ENCODE measurements around the gene PRG2. TPM values are rescaled to one million over a fixed set of nuclear protein-coding genes. Genes with fewer than 3 reads are reported as not detected.

PRG2 gene
- total RNA-seq, 1 donor, result not detected

GRCh38 chr11:57344826-57345225 is 45.6 kb downstream of the PRG2 start:
- no peak overlapping the region for H3K4me2 ChIP-seq (ENCODE audit: insufficient read depth, low read length)
- no peak overlapping the region for H3K27ac ChIP-seq (ENCODE audit: low read depth, low read length)
- no peaks in the 10 kb centered on the region for H3K9me3 ChIP-seq (ENCODE audit: low read depth, low read length)
- H3K27me3 ChIP-seq (ENCODE audit: insufficient read depth, low read length), result peaks cover 4% of the 10 kb centered on the region
- H3K79me2 ChIP-seq (ENCODE audit: insufficient read depth, low read length), result no peaks in the 10 kb centered on the region
- H2AFZ ChIP-seq (ENCODE audit: low read length), result peak overlapping the region; percentile 90
- H3K4me1 ChIP-seq (ENCODE audit: insufficient read depth, low read length), result peaks cover 5% of the 10 kb centered on the region
- no peak for DNase-seq (ENCODE audit: insufficient read length, low spot score, missing footprints)
- no peak for TF ChIP-seq CTCF (IDR thresholded peaks at IDR 0.05; ENCODE audit: extremely low read depth, low read depth, low read length)
- no peaks in the 10 kb centered on the region for H4K20me1 ChIP-seq (ENCODE audit: insufficient read depth, low read length)
- H3K4me3 ChIP-seq (ENCODE audit: insufficient read depth, low read length), result no peak overlapping the region
- H3K36me3 ChIP-seq (ENCODE audit: insufficient read depth, low read length), result no peaks in the 10 kb centered on the region

GRCh38 chr11:57343825-57344224 is 46.6 kb downstream of the PRG2 start:
- H3K4me2 ChIP-seq (ENCODE audit: insufficient read depth, low read length), result no peak overlapping the region
- no peaks in the 10 kb centered on the region for H3K4me1 ChIP-seq (ENCODE audit: insufficient read depth, low read length)
- no peak for TF ChIP-seq CTCF (IDR thresholded peaks at IDR 0.05; ENCODE audit: extremely low read depth, low read depth, low read length)
- no peaks in the 10 kb centered on the region for H4K20me1 ChIP-seq (ENCODE audit: insufficient read depth, low read length)
- no peak overlapping the region for H3K4me3 ChIP-seq (ENCODE audit: insufficient read depth, low read length)
- no peaks in the 10 kb centered on the region for H3K36me3 ChIP-seq (ENCODE audit: insufficient read depth, low read length)
- peak; percentile 25 for DNase-seq (ENCODE audit: insufficient read length, low spot score, missing footprints)
- peaks cover 14% of the 10 kb centered on the region for H3K27me3 ChIP-seq (ENCODE audit: insufficient read depth, low read length)
- no peak overlapping the region for H2AFZ ChIP-seq (ENCODE audit: low read length)
- H3K79me2 ChIP-seq (ENCODE audit: insufficient read depth, low read length), result no peaks in the 10 kb centered on the region
- H3K27ac ChIP-seq (ENCODE audit: low read depth, low read length), result no peak overlapping the region
- H3K9me3 ChIP-seq (ENCODE audit: low read depth, low read length), result no peaks in the 10 kb centered on the region

DNA sequence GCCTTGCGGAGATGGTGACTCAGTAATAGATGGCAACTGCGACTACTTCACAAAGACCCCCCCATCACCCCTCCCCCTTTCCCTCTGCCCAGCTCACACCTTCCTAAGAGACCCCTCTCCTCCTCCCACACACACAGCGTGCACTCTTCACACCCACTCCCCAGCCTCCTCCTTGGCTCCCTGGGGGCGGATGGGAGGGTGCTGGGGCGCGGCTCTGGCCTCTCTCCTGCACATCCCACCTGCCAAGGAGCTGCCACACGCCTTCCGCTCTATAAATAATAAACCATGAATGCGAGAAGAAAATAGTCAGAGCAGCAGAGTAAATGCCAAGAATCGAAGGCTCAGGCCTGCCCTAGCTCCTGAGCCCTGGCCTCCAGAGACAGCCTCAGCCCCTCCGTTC is 47.7 kb downstream of the PRG2 start:
- Histone ChIP-seq H3K27ac (ENCODE audit: low read depth, low read length) (no peak overlapping the region), H3K36me3 (ENCODE audit: insufficient read depth, low read length) (no peaks in the 10 kb centered on the region), H3K4me2 (ENCODE audit: insufficient read depth, low read length) (no peak overlapping the region), H3K79me2 (ENCODE audit: insufficient read depth, low read length) (no peaks in the 10 kb centered on the region), H3K4me1 (ENCODE audit: insufficient read depth, low read length) (no peaks in the 10 kb centered on the region), H4K20me1 (ENCODE audit: insufficient read depth, low read length) (no peaks in the 10 kb centered on the region), H3K9me3 (ENCODE audit: low read depth, low read length) (no peaks in the 10 kb centered on the region), H2AFZ (ENCODE audit: low read length) (no peak overlapping the region), H3K27me3 (ENCODE audit: insufficient read depth, low read length) (peaks cover 18% of the 10 kb centered on the region), H3K4me3 (ENCODE audit: insufficient read depth, low read length) (no peak overlapping the region)
- DNase-seq (ENCODE audit: insufficient read length, low spot score, missing footprints), result no peak
- no peak for TF ChIP-seq CTCF (IDR thresholded peaks at IDR 0.05; ENCODE audit: extremely low read depth, low read depth, low read length)

- TF ChIP-seq CTCF (IDR thresholded peaks at IDR 0.05; ENCODE audit: extremely low read depth, low read depth, low read length), result no peak
- no peaks in the 10 kb centered on the region for H3K36me3 ChIP-seq (ENCODE audit: insufficient read depth, low read length)
- H3K4me2 ChIP-seq (ENCODE audit: insufficient read depth, low read length), result no peak overlapping the region
Measured at GRCh38 chr11:57341250-57341808, 49.1 kb downstream of the PRG2 start.

More at GRCh38 chr11:57341250-57341808, 49.1 kb downstream of the PRG2 start:
- Histone ChIP-seq H4K20me1 (ENCODE audit: insufficient read depth, low read length) (no peaks in the 10 kb centered on the region), H3K9me3 (ENCODE audit: low read depth, low read length) (no peaks in the 10 kb centered on the region), H3K27ac (ENCODE audit: low read depth, low read length) (no peak overlapping the region), H2AFZ (ENCODE audit: low read length) (no peak overlapping the region), H3K79me2 (ENCODE audit: insufficient read depth, low read length) (peaks cover 2% of the 10 kb centered on the region), H3K4me3 (ENCODE audit: insufficient read depth, low read length) (no peak overlapping the region), H3K27me3 (ENCODE audit: insufficient read depth, low read length) (peaks cover 18% of the 10 kb centered on the region), H3K4me1 (ENCODE audit: insufficient read depth, low read length) (peaks cover 2% of the 10 kb centered on the region)
- DNase-seq (ENCODE audit: insufficient read length, low spot score, missing footprints), result peak; percentile 63
